HepG2 (cell line): ENCODE results near the gene TACC3. TPM values are rescaled to one million over a fixed set of nuclear protein-coding genes. Genes with fewer than 3 reads are reported as not detected.

Experiments
- HMG20A ChIP-seq: IDR thresholded peaks from 2 replicates; pipeline ENCODE4 v1.6.1; 2016; ENCODE audit warnings: borderline replicate concordance
- MED8 ChIP-seq: sonication (generic); formaldehyde crosslinking; IDR thresholded peaks from 2 replicates; pipeline ENCODE4 v1.8.1; 2023; ENCODE audit warnings: mild to moderate bottlenecking, missing genetic modification reagents; ENCODE audit not compliant: insufficient replicate concordance
- SRF ChIP-seq: IDR thresholded peaks from 2 replicates; pipeline ENCODE4 v1.6.1; 2011; ENCODE audit warnings: mild to moderate bottlenecking, low read depth, low read length, moderate library complexity
- ZFP62 ChIP-seq: sonication (generic); formaldehyde crosslinking; IDR thresholded peaks from 2 replicates; pipeline ENCODE4 v1.4.0; 2020; ENCODE audit warnings: missing genetic modification reagents
- ZNF556 ChIP-seq: sonication (generic); formaldehyde crosslinking; IDR thresholded peaks from 2 replicates; pipeline ENCODE4 v1.4.0; 2020; ENCODE audit warnings: mild to moderate bottlenecking, missing genetic modification reagents, borderline replicate concordance
- ZNF687 ChIP-seq: sonication (generic); formaldehyde crosslinking; IDR thresholded peaks from 2 replicates; pipeline ENCODE4 v1.5.1; 2020; ENCODE audit warnings: mild to moderate bottlenecking, missing genetic modification reagents, moderate library complexity
- polyA plus RNA-seq, 8 experiments: library from polyadenylated mRNA; depleted of rRNA in 3 of 8; stranded (reverse) in 7 of 8; unstranded in 1 of 8; fragments of >200 nt; fragmentation: Illumina TruSeq in 4 of 8; extraction: Trizol in 4 of 8; gene quantifications; 2 replicates each; pipeline versions ENCODE4 v1.2.1 to v1.2.3, GENCODE V29; 2011 to 2016; ENCODE audit warnings: low read depth in 4 of 8, missing spikeins in 1 of 8, mixed read lengths in 1 of 8; ENCODE audit not compliant: insufficient read depth in 1 of 8
- total RNA-seq, 5 experiments: library from RNA; depleted of rRNA; stranded (reverse); fragments of >200 nt; fragmentation: Illumina TruSeq; extraction: Trizol; gene quantifications; 2 replicates each; pipeline ENCODE4 v1.2.3, GENCODE V29; 2016; ENCODE audit warnings: low read depth in 1 of 5
- TF ChIP-seq, protein P1 (sequence below): sonication (generic); formaldehyde crosslinking; IDR thresholded peaks from 2 replicates; pipeline ENCODE4 v1.4.0; 2020; ENCODE audit warnings: missing genetic modification reagents
- TF ChIP-seq, protein P2 (sequence below): sonication (generic); formaldehyde crosslinking; IDR thresholded peaks from 2 replicates; pipeline ENCODE4 v1.4.0; 2020; ENCODE audit warnings: mild to moderate bottlenecking, missing genetic modification reagents, borderline replicate concordance

Gene TACC3
- total and polyA plus RNA-seq, 2 of the 13 experiments (the other 11 are each of a cell fraction or from before 2014, with no cell fraction given) = 20.3 to 21.2 TPM

DNA sequence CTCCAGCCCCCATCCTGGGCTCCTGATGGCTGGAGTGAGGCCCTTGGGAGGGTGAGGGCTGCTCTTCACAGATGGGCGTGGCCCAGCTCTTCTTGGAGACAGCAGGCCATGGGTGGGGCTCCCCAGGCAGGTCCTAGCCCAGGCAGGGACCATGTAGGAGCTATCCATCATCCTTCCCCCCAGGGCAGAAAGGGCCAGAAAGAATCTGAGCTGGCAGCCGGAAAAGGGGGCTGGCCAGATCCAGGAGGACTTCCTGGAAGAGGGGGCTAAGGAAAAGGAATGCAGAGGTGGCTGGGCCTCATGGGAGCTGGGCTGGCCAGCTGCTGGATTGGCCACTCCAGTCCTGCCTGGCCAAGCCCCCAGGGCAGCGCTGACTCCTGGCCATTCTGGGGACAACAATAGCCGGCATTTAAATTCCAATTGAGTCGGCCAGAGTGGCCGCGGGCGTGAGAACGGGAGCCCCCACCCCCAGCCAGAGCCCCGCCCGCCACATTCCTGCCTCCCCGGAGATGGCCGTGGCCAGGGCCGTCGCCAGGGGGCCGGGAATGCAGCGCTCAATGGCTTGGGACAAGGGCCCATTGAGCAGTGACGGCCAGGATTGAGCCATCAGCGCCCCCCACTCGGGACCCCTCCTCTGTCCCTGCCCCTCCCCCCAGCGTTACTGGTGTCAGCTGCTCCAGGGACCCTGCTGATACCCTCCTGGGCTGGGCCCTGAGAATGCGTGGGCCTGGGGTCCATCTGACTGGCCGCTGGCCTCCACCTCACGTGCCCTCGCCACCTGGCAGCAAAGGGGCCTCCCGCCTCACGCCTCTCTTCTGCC is 56.7 kb downstream of the TACC3 start (continued):
- TF ChIP-seq, protein P1, sequence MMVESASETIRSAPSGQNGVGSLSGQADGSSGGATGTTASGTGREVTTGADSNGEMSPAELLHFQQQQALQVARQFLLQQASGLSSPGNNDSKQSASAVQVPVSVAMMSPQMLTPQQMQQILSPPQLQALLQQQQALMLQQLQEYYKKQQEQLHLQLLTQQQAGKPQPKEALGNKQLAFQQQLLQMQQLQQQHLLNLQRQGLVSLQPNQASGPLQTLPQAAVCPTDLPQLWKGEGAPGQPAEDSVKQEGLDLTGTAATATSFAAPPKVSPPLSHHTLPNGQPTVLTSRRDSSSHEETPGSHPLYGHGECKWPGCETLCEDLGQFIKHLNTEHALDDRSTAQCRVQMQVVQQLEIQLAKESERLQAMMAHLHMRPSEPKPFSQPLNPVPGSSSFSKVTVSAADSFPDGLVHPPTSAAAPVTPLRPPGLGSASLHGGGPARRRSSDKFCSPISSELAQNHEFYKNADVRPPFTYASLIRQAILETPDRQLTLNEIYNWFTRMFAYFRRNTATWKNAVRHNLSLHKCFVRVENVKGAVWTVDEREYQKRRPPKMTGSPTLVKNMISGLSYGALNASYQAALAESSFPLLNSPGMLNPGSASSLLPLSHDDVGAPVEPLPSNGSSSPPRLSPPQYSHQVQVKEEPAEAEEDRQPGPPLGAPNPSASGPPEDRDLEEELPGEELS (CRISPR knock-in tag) = peak; percentile 48; the same call in 1 of the 2 replicates
- no peak for TF ChIP-seq ZNF556
- TF ChIP-seq SRF = no peak
- no peak for TF ChIP-seq HMG20A (CRISPR knock-in tag)
- TF ChIP-seq ZFP62 (CRISPR knock-in tag) = no peak
- TF ChIP-seq, protein P2, sequence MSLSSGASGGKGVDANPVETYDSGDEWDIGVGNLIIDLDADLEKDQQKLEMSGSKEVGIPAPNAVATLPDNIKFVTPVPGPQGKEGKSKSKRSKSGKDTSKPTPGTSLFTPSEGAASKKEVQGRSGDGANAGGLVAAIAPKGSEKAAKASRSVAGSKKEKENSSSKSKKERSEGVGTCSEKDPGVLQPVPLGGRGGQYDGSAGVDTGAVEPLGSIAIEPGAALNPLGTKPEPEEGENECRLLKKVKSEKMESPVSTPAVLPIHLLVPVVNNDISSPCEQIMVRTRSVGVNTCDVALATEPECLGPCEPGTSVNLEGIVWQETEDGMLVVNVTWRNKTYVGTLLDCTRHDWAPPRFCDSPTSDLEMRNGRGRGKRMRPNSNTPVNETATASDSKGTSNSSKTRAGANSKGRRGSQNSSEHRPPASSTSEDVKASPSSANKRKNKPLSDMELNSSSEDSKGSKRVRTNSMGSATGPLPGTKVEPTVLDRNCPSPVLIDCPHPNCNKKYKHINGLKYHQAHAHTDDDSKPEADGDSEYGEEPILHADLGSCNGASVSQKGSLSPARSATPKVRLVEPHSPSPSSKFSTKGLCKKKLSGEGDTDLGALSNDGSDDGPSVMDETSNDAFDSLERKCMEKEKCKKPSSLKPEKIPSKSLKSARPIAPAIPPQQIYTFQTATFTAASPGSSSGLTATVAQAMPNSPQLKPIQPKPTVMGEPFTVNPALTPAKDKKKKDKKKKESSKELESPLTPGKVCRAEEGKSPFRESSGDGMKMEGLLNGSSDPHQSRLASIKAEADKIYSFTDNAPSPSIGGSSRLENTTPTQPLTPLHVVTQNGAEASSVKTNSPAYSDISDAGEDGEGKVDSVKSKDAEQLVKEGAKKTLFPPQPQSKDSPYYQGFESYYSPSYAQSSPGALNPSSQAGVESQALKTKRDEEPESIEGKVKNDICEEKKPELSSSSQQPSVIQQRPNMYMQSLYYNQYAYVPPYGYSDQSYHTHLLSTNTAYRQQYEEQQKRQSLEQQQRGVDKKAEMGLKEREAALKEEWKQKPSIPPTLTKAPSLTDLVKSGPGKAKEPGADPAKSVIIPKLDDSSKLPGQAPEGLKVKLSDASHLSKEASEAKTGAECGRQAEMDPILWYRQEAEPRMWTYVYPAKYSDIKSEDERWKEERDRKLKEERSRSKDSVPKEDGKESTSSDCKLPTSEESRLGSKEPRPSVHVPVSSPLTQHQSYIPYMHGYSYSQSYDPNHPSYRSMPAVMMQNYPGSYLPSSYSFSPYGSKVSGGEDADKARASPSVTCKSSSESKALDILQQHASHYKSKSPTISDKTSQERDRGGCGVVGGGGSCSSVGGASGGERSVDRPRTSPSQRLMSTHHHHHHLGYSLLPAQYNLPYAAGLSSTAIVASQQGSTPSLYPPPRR = peak; percentile 50; the same call in 1 of the 2 replicates
- peak; percentile 42 for TF ChIP-seq MED8 (CRISPR knock-in tag)
- TF ChIP-seq ZNF687 = peak; percentile 16
